Spinal cord (tissue), 10 donors: Measurements from ENCODE around the gene NKAIN4. TPM values are rescaled to one million over a fixed set of nuclear protein-coding genes. Genes with fewer than 3 reads are reported as not detected.

Experiments
- DNase-seq, 6 donors: peaks; one replicate each; pipeline versions ENCODE4 v3.0.0 to v3.0.0-alpha.2; 2013 to 2015; ENCODE audit warnings: low spot score in 6 of 6, low read depth in 4 of 6
- H3K27ac ChIP-seq: one replicate; pipeline ENCODE4 v1.5.1; 2013; ENCODE audit warnings: low read depth, low read length, control low read depth
- H3K27me3 ChIP-seq: one replicate; pipeline ENCODE4 v1.6.1; 2013; ENCODE audit warnings: low read length; ENCODE audit not compliant: control insufficient read depth, insufficient read depth
- H3K36me3 ChIP-seq: one replicate; pipeline ENCODE4 v1.6.1; 2013; ENCODE audit warnings: low read length; ENCODE audit not compliant: control insufficient read depth, insufficient read depth
- H3K4me1 ChIP-seq: one replicate; pipeline ENCODE4 v1.6.1; 2013; ENCODE audit warnings: low read length; ENCODE audit not compliant: control insufficient read depth, insufficient read depth
- H3K4me3 ChIP-seq: one replicate; pipeline ENCODE4 v1.5.1; 2013; ENCODE audit warnings: low read depth, low read length, control low read depth
- H3K9me3 ChIP-seq: one replicate; pipeline ENCODE4 v1.6.1; 2013; ENCODE audit warnings: low read length; ENCODE audit not compliant: control insufficient read depth, insufficient read depth
- whole genome bisulfite sequencing: methylation state at CpG from one replicate; pipeline ENCODE4 v1.1.5; 2013; ENCODE audit warnings: missing lambda C conversion rate; ENCODE audit not compliant: insufficient coverage; 5-methylcytosine and 5-hydroxymethylcytosine counted together
- polyA plus RNA-seq, 2 donors: library from polyadenylated mRNA; unstranded; fragments of 120-200 nt; gene quantifications; one replicate each; pipeline ENCODE4 v1.2.1, GENCODE V29; 2013; ENCODE audit not compliant: insufficient read length in 2 of 2
- total RNA-seq, 2 donors: library from RNA; depleted of rRNA in 1 of 2; stranded (reverse); fragments of 120-200 nt in 1 of 2; fragments of >200 nt in 1 of 2; gene quantifications; one replicate each; pipeline versions ENCODE4 v1.2.3 to v1.2.4, GENCODE V29; 2013 to 2014
- donor health status: healthy.

Gene NKAIN4
- total and polyA plus RNA-seq, 4 donors: 38.7 to 153 (median 83.8) TPM

DNA sequence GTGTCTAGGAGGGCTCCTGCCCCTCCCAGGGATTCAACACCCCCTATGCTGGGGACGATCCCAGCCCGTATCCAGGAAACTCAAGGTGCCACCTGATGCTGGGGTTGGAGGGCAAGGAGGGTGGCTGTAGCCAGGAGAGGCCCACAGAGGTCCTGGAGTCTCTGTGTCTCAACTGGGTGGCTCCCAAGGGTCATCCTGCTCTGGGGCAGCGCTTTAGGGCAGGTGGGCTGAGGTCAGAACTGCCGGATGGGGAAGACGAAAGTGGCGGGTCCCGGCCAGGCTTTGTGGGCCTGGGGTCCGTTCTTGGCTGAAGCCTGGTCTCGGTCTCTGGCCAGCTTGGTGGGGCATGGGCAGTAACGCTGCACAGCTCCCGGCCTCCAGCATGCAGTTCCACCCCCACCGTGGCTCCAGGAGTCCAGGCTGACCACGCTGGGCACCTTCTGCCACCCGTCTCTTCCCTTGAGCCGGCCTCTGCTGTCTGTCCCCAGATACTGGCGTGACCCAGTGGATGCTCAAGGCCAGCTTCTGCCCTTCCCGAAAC lies 35.9 kb upstream of the NKAIN4 start:
- Histone ChIP-seq H3K4me1 (peaks cover 46% of the 10 kb centered on the region), H3K4me3 (no peak overlapping the region), H3K36me3 (peaks cover 72% of the 10 kb centered on the region), H3K27me3 (peaks cover 3% of the 10 kb centered on the region), H3K9me3 (no peaks in the 10 kb centered on the region), H3K27ac (no peak overlapping the region)
- DNase-seq: no peak
- WGBS: 91% methylated on average over 17 of the region's 17 CpGs

DNA sequence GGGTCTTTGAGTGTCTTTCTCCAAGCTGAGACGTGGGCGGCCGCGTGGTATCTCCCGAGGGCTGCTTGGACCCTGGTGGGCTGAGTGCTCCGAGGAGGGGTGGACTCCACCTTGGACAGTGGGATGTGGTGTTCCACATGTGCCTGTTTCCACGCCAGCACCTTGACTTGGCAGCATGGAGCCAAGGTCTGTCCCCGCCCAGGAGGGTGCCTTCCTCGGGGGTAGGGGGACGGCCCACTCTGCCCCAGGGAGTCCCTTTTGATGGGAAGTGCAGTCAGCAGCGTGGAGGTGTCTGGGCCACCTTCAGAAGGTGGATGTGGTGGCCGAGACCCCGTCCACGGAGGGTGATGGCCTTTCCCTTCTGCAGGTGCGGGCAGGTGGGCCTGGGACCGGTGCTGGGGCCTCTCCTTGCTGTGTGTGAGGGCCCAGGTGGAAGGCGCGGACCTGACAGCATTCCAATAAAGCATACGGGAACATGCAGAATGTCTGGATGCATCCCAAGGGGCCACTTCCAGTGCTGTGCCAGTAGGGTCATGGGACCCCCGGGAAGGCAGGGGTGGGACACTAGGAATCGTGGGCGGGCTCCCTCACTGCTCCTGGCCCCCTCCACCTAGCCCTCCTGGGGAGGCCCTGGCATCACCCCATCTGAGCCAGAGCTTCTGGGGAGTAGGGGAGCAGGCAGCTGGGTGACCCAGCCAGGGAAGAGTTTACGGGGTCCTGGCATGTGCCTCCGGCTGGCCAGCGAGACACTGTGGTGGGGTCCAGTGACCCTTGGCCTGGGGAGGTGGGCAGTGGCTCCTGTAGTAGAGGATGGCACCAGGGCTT lies 35.3 kb upstream of the NKAIN4 start:
- no peak for DNase-seq
- Histone ChIP-seq H3K27me3 (no peaks in the 10 kb centered on the region), H3K4me1 (peaks cover 42% of the 10 kb centered on the region), H3K36me3 (peaks cover 79% of the 10 kb centered on the region), H3K4me3 (no peak overlapping the region), H3K27ac (no peak overlapping the region), H3K9me3 (no peaks in the 10 kb centered on the region)
- 82% methylated on average over 23 of the region's 25 CpGs for WGBS

DNA sequence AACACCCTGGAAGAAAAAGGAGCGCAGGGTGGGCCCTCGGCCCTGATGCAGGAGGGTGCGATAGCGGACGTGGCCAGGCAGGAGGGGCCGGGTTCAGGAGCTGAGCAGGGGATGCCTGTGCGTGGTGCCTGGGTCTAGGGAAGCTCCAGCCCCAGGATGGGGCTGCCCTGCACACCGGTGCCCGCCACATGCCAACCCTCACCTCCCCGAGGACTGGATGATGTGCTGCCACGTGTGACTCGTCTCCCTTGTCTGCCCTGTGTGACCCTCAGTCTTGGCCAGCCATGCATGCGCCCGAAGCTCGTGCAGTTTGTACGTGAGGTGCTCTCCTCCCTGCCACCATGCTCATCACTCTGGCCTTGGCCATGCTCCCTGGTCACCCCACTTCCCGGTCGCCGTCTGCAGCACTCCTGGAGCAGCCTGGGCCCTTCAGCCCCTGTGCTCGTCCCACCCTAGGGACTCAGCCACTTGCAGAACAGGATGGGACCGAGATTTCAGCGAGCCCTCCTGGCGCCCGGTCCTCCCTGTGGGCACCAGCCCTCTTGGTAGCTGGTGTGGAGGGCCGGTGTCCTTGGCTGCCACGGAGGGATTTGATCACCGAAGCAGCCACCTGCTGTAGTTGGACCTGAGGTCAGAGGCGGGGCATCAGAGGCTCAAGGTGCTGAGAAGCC lies 34.5 kb upstream of the NKAIN4 start:
- Histone ChIP-seq H3K27ac (no peak overlapping the region), H3K36me3 (peaks cover 87% of the 10 kb centered on the region), H3K4me1 (peaks cover 35% of the 10 kb centered on the region), H3K27me3 (no peaks in the 10 kb centered on the region), H3K4me3 (no peak overlapping the region), H3K9me3 (no peaks in the 10 kb centered on the region)
- no peak for DNase-seq
- 95% methylated on average over 27 of the region's 28 CpGs for WGBS

- DNase-seq: no peak
- Histone ChIP-seq H3K27me3 (no peaks in the 10 kb centered on the region), H3K4me1 (peaks cover 27% of the 10 kb centered on the region), H3K27ac (no peak overlapping the region), H3K36me3 (peaks cover 95% of the 10 kb centered on the region), H3K4me3 (no peak overlapping the region), H3K9me3 (no peaks in the 10 kb centered on the region)
- WGBS: 93% methylated on average over 54 of the region's 55 CpGs
Observed at GRCh38 chr20:63287697-63288580, 33.7 kb upstream of the NKAIN4 start.

GRCh38 chr20:63286781-63287696 lies 32.8 kb upstream of the NKAIN4 start:
- Histone ChIP-seq H3K4me3 (no peak overlapping the region), H3K36me3 (peaks cover 98% of the 10 kb centered on the region), H3K9me3 (no peaks in the 10 kb centered on the region), H3K4me1 (peaks cover 18% of the 10 kb centered on the region), H3K27me3 (no peaks in the 10 kb centered on the region), H3K27ac (no peak overlapping the region)
- WGBS: 88% methylated on average over 16 of the region's 23 CpGs
- DNase-seq: no peak

GRCh38 chr20:63285636-63286615 lies 31.7 kb upstream of the NKAIN4 start:
- no peaks in the 10 kb centered on the region for H3K9me3 ChIP-seq
- H3K27ac ChIP-seq: no peak overlapping the region
- no peak overlapping the region for H3K4me3 ChIP-seq
- WGBS: 94% methylated on average over 43 of the region's 44 CpGs
- DNase-seq: no peak
- H3K27me3 ChIP-seq: no peaks in the 10 kb centered on the region
- peaks cover 100% of the 10 kb centered on the region for H3K36me3 ChIP-seq
- H3K4me1 ChIP-seq: peaks cover 8% of the 10 kb centered on the region

DNA sequence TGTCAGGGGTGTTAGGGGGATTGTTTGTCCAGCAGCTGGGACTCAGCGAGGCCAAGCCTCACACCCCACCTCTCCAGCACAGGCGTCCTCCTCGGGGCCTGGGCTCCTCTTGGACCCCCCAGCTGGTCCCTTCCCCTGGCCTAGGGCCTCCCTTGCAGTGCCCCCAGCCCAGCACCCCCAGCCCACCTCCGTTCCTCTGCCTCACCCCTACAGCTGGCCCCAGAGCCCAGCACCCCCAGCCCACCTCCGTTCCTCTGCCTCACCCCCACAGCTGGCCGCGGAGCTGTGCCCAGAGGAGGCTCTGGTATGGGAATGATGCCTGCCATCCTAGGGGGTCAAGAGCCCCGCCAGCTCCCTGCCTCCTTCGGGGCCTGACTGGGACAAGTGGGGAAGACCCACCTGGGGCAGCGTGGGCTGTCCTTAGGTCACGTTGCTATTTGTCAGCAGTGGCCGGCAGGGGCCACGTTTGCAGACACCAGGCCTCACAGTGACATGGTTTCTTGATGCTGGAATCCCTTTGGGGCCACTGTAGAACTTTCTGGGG lies 30.8 kb upstream of the NKAIN4 start:
- Histone ChIP-seq H3K27me3 (no peaks in the 10 kb centered on the region), H3K27ac (no peak overlapping the region), H3K4me3 (no peak overlapping the region), H3K4me1 (peaks cover 4% of the 10 kb centered on the region), H3K36me3 (peaks cover 100% of the 10 kb centered on the region), H3K9me3 (no peaks in the 10 kb centered on the region)
- 95% methylated on average over 11 of the region's 13 CpGs for WGBS
- no peak for DNase-seq

DNA sequence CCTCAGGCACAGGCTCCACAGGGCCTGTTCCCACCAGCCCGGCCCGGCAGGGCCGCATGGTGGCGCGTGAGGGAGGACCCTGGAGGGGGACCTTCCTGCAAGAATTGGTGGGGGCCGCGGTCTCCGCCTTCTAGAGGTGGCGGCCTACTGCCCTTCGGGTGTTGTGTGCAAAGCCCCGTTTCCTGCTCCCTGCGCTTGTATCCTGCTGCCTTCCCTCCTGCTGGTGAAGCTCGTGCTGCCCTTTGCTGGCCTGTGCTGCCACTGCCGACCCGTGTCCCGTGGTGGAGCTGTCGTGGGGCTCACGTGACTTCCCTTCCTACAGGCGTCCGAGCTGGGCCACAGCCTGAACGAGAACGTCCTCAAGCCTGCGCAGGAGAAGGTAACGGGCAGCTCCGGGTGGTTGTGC lies 30.3 kb upstream of the NKAIN4 start:
- Histone ChIP-seq H3K27me3 (no peaks in the 10 kb centered on the region), H3K36me3 (peaks cover 100% of the 10 kb centered on the region), H3K27ac (no peak overlapping the region), H3K4me1 (peaks cover 4% of the 10 kb centered on the region), H3K9me3 (no peaks in the 10 kb centered on the region), H3K4me3 (no peak overlapping the region)
- WGBS: 87% methylated on average over 22 of the region's 25 CpGs
- no peak for DNase-seq
